HG03045 (cell line): ENCODE measurements around the gene CASKIN2.
"Not testable (repeated sequence)": the region's sequence is repeated elsewhere in the genome, so short reads cannot be mapped to it uniquely, and the experiment has no call there.

Experiments used
- ATAC-seq: cut with Tn5 transposase; IDR thresholded peaks from one replicate; pipeline ENCODE4 v1.9.1; 2021; ENCODE audit warnings: mild to moderate bottlenecking, moderate library complexity; ENCODE audit not compliant: unreplicated experiment

The CASKIN2 gene

GRCh38 chr17:75521290-75521689 lies 6.0 kb upstream of the CASKIN2 start:
- no peak for ATAC-seq

GRCh38 chr17:75520413-75520812 lies 5.1 kb upstream of the CASKIN2 start:
- ATAC-seq = not testable (repeated sequence)

DNA sequence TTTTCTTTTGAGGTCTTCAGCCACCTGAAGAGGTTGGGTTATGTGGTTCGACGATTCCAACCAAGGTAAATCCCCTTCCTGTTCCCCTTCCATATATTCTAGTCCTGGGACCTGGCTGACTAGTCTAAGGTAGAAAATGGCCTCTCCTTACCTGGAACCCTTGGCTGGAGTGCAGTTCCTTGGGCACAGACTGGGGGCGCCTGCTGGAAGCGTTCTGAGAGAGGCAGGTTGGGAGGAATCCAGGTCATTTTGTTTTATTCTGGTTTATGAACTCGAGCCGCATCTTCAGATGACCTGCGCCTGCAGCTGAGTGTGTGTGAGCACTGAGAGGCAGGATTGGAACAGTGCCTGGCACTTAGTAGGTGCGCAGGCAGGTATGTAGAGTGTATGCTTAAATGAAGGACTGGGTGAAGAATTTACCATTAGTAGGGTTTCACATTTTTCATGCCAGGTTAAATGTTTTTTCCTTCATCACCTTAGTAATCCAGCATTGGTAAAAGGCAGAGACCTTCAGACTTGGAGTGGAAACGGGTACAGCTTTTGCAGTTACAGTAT lies 3.7 kb upstream of the CASKIN2 start:
- no peak for ATAC-seq

- no peak for ATAC-seq
These were observed 2.9 kb upstream of the CASKIN2 start for GRCh38 chr17:75518201-75518600.

- no peak for ATAC-seq
These were observed 2.0 kb upstream of the CASKIN2 start for GRCh38 chr17:75517297-75517865.

GRCh38 chr17:75516619-75517296 lies 1.4 kb upstream of the CASKIN2 start:
- peak; percentile 14 for ATAC-seq

- ATAC-seq = peak; percentile 76
These were observed 900 bp upstream of the CASKIN2 start, which contains the start of gene TSEN54 for GRCh38 chr17:75516255-75516618. Gene TSEN54 (plus strand): TSS chr17:75516528. CDS start chr17:75516561, 33 bp downstream.

GRCh38 chr17:75514919-75515495 lies 330 bp downstream of the CASKIN2 start:
- ATAC-seq = no peak

DNA sequence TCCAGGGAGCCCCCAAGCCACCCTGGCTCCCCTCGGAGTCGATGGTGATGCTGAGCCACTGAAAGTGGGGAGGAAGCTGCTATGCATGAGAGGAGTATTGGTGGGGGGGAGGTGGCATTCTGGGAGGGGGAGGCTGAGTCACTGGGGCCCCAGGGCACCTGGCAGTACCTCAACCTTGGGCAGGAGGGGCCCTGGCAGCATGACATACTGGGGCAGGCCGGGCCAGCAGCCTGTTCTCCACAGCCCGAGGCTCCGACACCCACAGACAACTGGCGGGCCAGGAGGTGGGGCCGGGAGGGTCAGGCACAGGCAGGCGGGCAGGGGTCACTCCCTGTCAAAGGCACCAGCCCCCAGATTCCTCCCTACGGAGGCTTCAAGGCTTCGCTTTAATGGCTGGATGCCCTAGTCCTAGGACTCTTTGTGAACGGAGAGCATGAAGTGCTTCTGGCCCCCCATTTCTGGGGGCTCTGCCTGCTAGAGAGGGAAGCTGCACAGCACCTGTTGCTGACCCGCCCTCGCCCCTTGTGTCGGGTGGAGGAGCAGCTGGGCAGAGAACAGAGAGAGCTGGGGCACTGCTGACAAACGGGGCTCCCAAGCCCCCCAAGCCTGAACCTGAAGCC lies 928 bp downstream of the CASKIN2 start:
- no peak for ATAC-seq

DNA sequence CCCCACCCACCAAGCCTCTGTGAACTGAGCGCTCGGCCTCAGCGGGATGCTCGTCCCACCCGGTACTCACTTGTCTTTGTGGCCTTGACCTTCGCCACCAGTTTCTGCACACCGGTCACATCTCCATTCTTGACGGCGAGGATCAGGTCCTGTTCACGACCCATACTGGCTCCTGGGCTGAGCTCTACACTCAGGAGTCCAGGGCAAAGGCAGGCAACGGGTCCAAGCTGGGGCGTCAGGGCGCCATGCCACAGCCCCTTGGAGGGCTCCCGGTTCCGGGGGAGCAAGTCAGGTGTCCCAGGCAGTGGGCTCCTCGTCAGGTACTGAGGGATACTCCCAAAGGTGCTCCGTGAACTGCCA lies 1.7 kb downstream of the CASKIN2 start:
- no peak for ATAC-seq

- ATAC-seq = no peak
These were observed 2.3 kb downstream of the CASKIN2 start for GRCh38 chr17:75512926-75513640.

- no peak for ATAC-seq
These were observed 3.4 kb downstream of the CASKIN2 start for GRCh38 chr17:75511610-75512575.

DNA sequence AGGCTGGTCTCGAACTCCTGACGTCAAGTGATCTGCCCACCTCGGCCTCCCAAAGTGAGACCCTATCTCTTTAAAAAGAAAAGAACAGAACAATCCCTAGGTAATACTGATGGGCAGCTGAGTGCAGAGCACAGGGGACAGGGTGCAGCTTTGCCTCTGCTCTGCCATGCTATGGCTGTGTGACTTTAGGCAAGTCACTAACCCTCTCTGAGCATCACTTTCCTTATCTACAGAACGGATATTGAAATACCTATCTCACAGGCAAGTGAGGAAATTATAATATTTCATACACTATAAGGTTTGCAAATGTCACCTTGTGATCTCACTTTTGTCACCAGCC lies 4.1 kb downstream of the CASKIN2 start:
- ATAC-seq = no peak

DNA sequence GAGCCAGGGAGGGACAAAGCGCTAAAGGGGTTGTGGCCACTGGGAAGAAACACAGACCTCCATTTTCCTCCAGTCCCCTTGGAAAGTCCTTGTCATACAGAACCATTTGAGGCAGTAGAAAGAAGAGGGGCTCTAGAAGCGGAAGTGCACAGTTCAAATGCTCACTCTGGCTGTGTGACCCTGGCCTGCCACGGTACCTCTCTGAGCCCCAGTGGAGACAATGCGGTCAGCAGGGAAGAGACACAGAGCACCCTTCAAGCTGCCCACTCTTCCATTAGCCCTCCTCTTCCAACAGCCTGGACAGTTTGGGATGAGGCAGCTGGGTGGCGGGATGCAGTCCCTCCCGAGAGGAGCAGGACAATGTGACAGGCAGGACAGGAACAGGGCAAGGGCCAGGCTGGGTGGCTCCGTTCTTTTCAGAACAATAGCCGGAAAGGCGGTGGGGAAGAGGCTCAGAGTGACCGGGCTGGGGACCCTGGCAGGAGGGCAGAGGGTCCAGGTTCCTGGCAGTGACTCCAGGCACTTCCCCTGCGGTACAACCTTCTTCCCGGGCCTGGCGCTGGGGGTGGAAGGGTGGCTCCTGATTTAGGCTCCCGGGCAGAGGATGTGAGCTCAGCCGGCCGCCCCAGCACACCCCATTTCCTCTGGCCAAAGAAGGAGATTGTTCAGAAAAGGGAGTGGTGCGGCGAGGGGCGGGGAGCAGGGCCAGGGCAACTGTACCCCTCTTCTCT lies 5.6 kb downstream of the CASKIN2 start:
- no peak for ATAC-seq

GRCh38 chr17:75508931-75509361 lies 6.4 kb downstream of the CASKIN2 start:
- ATAC-seq = no peak

GRCh38 chr17:75507733-75508719 lies 7.3 kb downstream of the CASKIN2 start:
- no peak for ATAC-seq

GRCh38 chr17:75506888-75507287 lies 8.4 kb downstream of the CASKIN2 start:
- no peak for ATAC-seq

DNA sequence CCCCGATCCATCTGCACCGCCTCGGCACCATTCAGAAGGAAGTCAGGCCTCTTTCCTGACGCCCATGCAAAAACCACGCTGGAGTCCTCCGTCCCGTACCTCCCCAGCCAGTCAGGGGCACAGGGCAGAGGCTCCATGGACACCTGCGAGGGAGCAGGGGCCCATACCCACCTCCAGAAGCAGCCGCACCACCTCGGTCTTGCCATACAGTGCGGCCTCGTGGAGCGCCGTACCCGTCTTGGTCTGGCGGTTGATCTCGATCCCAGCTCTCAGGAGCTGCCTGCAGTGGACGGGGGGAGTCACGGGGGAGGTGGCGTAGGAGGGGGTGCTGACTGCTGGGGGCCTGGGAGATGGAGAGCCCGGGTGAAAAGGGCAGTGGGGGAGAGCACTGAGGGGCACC lies 9.2 kb downstream of the CASKIN2 start:
- ATAC-seq = no peak
